Heart left ventricle (tissue), 13 donors: ENCODE measurements around the gene RPS6KA2.

ENCODE experiments used
- POLR2A ChIP-seq, 2 donors: fragments of 450-650 bp; IDR thresholded peaks; one replicate each; pipeline ENCODE4 v1.6.1; 2017; ENCODE audit warnings: antibody characterized with exemption in 2 of 2, mild to moderate bottlenecking in 2 of 2, moderate library complexity in 2 of 2
- TF ChIP-seq, protein P1 (sequence below), 12 donors: fragments of 200-600 bp; sonication (generic) in 4 of 12; IDR thresholded peaks; one replicate each; pipeline versions ENCODE4 v1.5.0 to v1.8.0; 2018 to 2022; ENCODE audit warnings: antibody characterized with exemption in 12 of 12, mild to moderate bottlenecking in 5 of 12
- donor health status: ischemic (EF 13 %, LVEDD 7.1; RV severe dilation, severe dysfunction).
- donor health status: DM: no; HTN: yes; CAD: no.
- donor health status: DM: no; HTN: no; CAD: no.
- donor health status: ischemic (EF 25% LVEDD 6.9; RV normal size, moderate dysfunction).
- donor health status: ischemic (EF 25% LVEDD 5.7; RV mildly dilated, moderate dysfunction).
- donor health status: ischemic (EF 35%, LVEDD 5.7; RV mildly dilated, moderate dysfunction).
- donor health status: nonischemic (EF 11% LVEDD 7.7; RV severe dilation, severe dysfunction).
- donor health status: DM: yes; HTN: yes; CAD: no.
- donor health status: PGD.
- donor health status: ischemic (EF 29% LVEDD 5.4; RV normal size, mild dysfunction).
- donor health status: nonischemic (EF 23%, LVEDD 6.1; RV moderate dilation, normal function).

DNA sequence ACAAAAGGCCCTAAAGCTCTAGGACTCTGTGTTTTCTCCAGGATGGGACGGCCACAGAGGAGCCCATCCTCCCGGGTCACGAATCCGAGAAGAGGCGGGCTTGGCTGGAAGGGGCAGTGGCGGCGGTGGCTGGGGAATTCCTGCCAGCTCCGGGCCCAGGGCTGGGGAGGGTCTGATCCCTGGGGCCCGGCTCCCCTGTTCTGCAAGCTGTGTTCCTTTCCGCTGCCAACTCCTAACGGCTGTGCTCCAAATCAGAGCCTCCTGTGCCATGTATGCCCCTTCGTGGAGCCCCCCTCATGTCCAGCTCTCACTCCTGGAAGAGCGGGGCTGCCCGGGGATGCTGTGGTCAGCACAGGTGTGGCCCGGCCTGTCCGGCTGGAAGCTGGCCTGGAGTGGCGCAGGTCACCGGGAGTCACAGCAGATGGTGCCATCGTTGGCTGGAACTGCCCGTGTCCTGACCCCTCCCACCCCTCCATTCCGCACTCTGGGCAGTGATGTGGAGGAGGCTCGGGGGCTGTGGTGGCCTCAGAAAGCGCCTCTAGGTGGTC is 156.1 kb downstream of the RPS6KA2 start:
- TF ChIP-seq, protein P1, sequence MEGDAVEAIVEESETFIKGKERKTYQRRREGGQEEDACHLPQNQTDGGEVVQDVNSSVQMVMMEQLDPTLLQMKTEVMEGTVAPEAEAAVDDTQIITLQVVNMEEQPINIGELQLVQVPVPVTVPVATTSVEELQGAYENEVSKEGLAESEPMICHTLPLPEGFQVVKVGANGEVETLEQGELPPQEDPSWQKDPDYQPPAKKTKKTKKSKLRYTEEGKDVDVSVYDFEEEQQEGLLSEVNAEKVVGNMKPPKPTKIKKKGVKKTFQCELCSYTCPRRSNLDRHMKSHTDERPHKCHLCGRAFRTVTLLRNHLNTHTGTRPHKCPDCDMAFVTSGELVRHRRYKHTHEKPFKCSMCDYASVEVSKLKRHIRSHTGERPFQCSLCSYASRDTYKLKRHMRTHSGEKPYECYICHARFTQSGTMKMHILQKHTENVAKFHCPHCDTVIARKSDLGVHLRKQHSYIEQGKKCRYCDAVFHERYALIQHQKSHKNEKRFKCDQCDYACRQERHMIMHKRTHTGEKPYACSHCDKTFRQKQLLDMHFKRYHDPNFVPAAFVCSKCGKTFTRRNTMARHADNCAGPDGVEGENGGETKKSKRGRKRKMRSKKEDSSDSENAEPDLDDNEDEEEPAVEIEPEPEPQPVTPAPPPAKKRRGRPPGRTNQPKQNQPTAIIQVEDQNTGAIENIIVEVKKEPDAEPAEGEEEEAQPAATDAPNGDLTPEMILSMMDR (IDR thresholded peaks at IDR 0.05), result no peak
- no peak for TF ChIP-seq POLR2A (IDR thresholded peaks at IDR 0.05)
